ENCODE data around the gene FAAP20. TPM values are rescaled to one million over a fixed set of nuclear protein-coding genes. Genes with fewer than 3 reads are reported as not detected.
A peak's percentile ranks its signal among the peaks of the same experiment; 100 is the strongest.

FAAP20 gene
- total and polyA plus RNA-seq, 9 of the 15 experiments (the other 6 are each of a cell fraction or from before 2014, with no cell fraction given), result 0.58 to 143 (median 9.9) TPM

GRCh38 chr1:2189459-2190425 lies 4.8 kb downstream of the FAAP20 start (continued):
- TF ChIP-seq PHB2 (IDR thresholded peaks at IDR 0.05; ENCODE audit: low read depth) (no peak), BCOR (IDR thresholded peaks at IDR 0.05) (peak; percentile 4; the same call in 1 of the 2 replicates), FOXK1 (CRISPR knock-in tag; IDR thresholded peaks at IDR 0.05; ENCODE audit: borderline replicate concordance) (no peak), SMC3 (conservative IDR thresholded peaks at IDR 0.05; ENCODE audit: insufficient read depth, low read depth, low read length) (no peak), STAT5B (CRISPR knock-in tag; IDR thresholded peaks at IDR 0.05) (no peak), NFXL1 (CRISPR knock-in tag; IDR thresholded peaks at IDR 0.05) (no peak), CBX3 (IDR thresholded peaks at IDR 0.05; ENCODE audit: borderline replicate concordance in 1 of 2, low read length in 2 of 2) (peak in 1 of 2 experiments; percentile 45; a peak in 1 of 3 replicates), GABPB2 (CRISPR knock-in tag; conservative IDR thresholded peaks at IDR 0.05) (no peak), ZHX1 (conservative IDR thresholded peaks at IDR 0.05; ENCODE audit: low read length) (no peak), PML (IDR thresholded peaks at IDR 0.05; ENCODE audit: low read length) (no peak), ZNF239 (CRISPR knock-in tag; IDR thresholded peaks at IDR 0.05) (no peak), RFX1 (IDR thresholded peaks at IDR 0.05) (no peak), CCNT2 (IDR thresholded peaks at IDR 0.05; ENCODE audit: borderline replicate concordance, extremely low read depth, insufficient read length, low read depth, low read length) (peak; percentile 90), ZNF586 (CRISPR knock-in tag; conservative IDR thresholded peaks at IDR 0.05) (no peak)
- TF ChIP-seq, protein P1, sequence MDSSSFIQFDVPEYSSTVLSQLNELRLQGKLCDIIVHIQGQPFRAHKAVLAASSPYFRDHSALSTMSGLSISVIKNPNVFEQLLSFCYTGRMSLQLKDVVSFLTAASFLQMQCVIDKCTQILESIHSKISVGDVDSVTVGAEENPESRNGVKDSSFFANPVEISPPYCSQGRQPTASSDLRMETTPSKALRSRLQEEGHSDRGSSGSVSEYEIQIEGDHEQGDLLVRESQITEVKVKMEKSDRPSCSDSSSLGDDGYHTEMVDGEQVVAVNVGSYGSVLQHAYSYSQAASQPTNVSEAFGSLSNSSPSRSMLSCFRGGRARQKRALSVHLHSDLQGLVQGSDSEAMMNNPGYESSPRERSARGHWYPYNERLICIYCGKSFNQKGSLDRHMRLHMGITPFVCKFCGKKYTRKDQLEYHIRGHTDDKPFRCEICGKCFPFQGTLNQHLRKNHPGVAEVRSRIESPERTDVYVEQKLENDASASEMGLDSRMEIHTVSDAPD (CRISPR knock-in tag; IDR thresholded peaks at IDR 0.05), result no peak
- TF ChIP-seq, protein P2, sequence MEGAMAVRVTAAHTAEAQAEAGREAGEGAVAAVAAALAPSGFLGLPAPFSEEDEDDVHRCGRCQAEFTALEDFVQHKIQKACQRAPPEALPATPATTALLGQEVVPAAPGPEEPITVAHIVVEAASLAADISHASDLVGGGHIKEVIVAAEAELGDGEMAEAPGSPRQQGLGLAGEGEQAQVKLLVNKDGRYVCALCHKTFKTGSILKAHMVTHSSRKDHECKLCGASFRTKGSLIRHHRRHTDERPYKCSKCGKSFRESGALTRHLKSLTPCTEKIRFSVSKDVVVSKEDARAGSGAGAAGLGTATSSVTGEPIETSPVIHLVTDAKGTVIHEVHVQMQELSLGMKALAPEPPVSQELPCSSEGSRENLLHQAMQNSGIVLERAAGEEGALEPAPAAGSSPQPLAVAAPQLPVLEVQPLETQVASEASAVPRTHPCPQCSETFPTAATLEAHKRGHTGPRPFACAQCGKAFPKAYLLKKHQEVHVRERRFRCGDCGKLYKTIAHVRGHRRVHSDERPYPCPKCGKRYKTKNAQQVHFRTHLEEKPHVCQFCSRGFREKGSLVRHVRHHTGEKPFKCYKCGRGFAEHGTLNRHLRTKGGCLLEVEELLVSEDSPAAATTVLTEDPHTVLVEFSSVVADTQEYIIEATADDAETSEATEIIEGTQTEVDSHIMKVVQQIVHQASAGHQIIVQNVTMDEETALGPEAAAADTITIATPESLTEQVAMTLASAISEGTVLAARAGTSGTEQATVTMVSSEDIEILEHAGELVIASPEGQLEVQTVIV (CRISPR knock-in tag; IDR thresholded peaks at IDR 0.05; ENCODE audit: borderline replicate concordance), result no peak
- TF ChIP-seq, protein P3, sequence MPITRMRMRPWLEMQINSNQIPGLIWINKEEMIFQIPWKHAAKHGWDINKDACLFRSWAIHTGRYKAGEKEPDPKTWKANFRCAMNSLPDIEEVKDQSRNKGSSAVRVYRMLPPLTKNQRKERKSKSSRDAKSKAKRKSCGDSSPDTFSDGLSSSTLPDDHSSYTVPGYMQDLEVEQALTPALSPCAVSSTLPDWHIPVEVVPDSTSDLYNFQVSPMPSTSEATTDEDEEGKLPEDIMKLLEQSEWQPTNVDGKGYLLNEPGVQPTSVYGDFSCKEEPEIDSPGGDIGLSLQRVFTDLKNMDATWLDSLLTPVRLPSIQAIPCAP (CRISPR knock-in tag; IDR thresholded peaks at IDR 0.05; ENCODE audit: borderline replicate concordance), result no peak
